Gastrocnemius medialis (tissue), 4 donors: Measurements from ENCODE around the gene COL4A6. TPM values are rescaled to one million over a fixed set of nuclear protein-coding genes. Genes with fewer than 3 reads are reported as not detected.

Source experiments
- ATAC-seq, 2 donors: fragments of 150-250 bp; one replicate each; pipeline ENCODE4 v1.9.1; 2016
- DNase-seq, 2 donors: peaks; one replicate each; pipeline ENCODE4 v3.0.0-alpha.2; 2019
- H3K27ac ChIP-seq, 4 donors: fragments of 200-600 bp; sonication (generic); 1 replicate in 1 of 4; 2 replicates in 3 of 4; pipeline ENCODE4 v1.5.1; 2016 to 2018; ENCODE audit warnings: mild to moderate bottlenecking in 2 of 4, moderate library complexity in 1 of 4
- H3K27me3 ChIP-seq, 3 donors: fragments of 200-600 bp; sonication (generic) in 2 of 3; 1 replicate in 1 of 3; 2 replicates in 2 of 3; pipeline versions ENCODE4 v1.5.1 to v1.6.0; 2016 to 2019; ENCODE audit warnings: mild to moderate bottlenecking in 1 of 3, moderate library complexity in 1 of 3
- H3K36me3 ChIP-seq, 2 donors: fragments of 200-600 bp; sonication (generic) in 1 of 2; one replicate each; pipeline ENCODE4 v1.5.1; 2017 to 2018
- H3K4me1 ChIP-seq, 2 donors: fragments of 200-600 bp; sonication (generic) in 1 of 2; one replicate each; pipeline ENCODE4 v1.5.1; 2016 to 2017; ENCODE audit warnings: mild to moderate bottlenecking in 2 of 2
- H3K4me3 ChIP-seq, 4 donors: fragments of 200-600 bp; sonication (generic) in 3 of 4; 1 replicate in 1 of 4; 2 replicates in 3 of 4; pipeline ENCODE4 v1.5.1; 2016 to 2019; ENCODE audit warnings: mild to moderate bottlenecking in 2 of 4
- H3K9me3 ChIP-seq, 3 donors: fragments of 200-600 bp; sonication (generic) in 2 of 3; 1 replicate in 1 of 3; 2 replicates in 2 of 3; pipeline ENCODE4 v1.5.1; 2016 to 2019
- CTCF ChIP-seq, 5 experiments: fragments of 450-650 bp in 3 of 5; fragments of 200-600 bp in 2 of 5; sonication (generic) in 2 of 5; IDR thresholded peaks in 4 of 5; conservative IDR thresholded peaks in 1 of 5; 1 replicate in 4 of 5; 2 replicates in 1 of 5; pipeline ENCODE4 v1.5.1; 2016 to 2019; ENCODE audit warnings: antibody characterized with exemption in 5 of 5, mild to moderate bottlenecking in 3 of 5, moderate library complexity in 3 of 5
- POLR2A ChIP-seq, 2 donors: fragments of 450-650 bp; IDR thresholded peaks; one replicate each; pipeline ENCODE4 v1.6.1; 2017; ENCODE audit warnings: antibody characterized with exemption in 2 of 2, mild to moderate bottlenecking in 2 of 2, moderate library complexity in 2 of 2
- in situ Hi-C, 4 donors: fragments of 200-750 bp; cut with MboI; loops; one replicate each; pipeline versions ENCODE4 v1.15.0 to v1.8.0; 2017; ENCODE audit warnings: low sequenced_read_pairs in 4 of 4
- intact Hi-C: fragments of 100-400 bp; cut with DNase I; formaldehyde crosslinking; loops from one replicate; pipeline ENCODE4 v1.15.1; 2023; ENCODE audit warnings: low total_unique reads
- total RNA-seq, 4 donors: library from RNA; depleted of rRNA; stranded (reverse); fragments of >200 nt; gene quantifications; one replicate each; pipeline versions ENCODE4 v1.1.0 to v1.2.3, GENCODE V29; 2016

Gene COL4A6
- total RNA-seq, 4 donors from 2014 or later: 0.42 to 1.4 (median 0.81) TPM

- no peaks in the 10 kb centered on the region for H3K9me3 ChIP-seq
- H3K27me3 ChIP-seq: no peaks in the 10 kb centered on the region
- intact Hi-C loops (loop anchor here (10.0 kb wide), 1 partner anchor 1388 kb away; no protein-coding TSS in a partner anchor), in situ Hi-C loops (loop anchor here in 1 of 4 donors (25.0 kb wide), 1 partner anchor 321 kb away; no protein-coding TSS in a partner anchor)
- H3K27ac ChIP-seq: no peak overlapping the region
- DNase-seq (no peak), ATAC-seq (no peak)
- no peaks in the 10 kb centered on the region for H3K4me1 ChIP-seq
- no peak overlapping the region for H3K4me3 ChIP-seq
- no peaks in the 10 kb centered on the region for H3K36me3 ChIP-seq
- TF ChIP-seq CTCF (IDR thresholded peaks at IDR 0.05 in 4 of 5, conservative IDR thresholded peaks at IDR 0.05 in 1 of 5): no peak
- TF ChIP-seq POLR2A (IDR thresholded peaks at IDR 0.05): no peak
Measured at GRCh38 chrX:108216405-108216804, 221.8 kb downstream of the COL4A6 start.

GRCh38 chrX:108211301-108211700, 226.9 kb downstream of the COL4A6 start:
- ATAC-seq (no peak), DNase-seq (no peak)
- H3K4me3 ChIP-seq: no peak overlapping the region
- no peaks in the 10 kb centered on the region for H3K4me1 ChIP-seq
- H3K9me3 ChIP-seq: no peaks in the 10 kb centered on the region
- no peak overlapping the region for H3K27ac ChIP-seq
- TF ChIP-seq CTCF (IDR thresholded peaks at IDR 0.05 in 4 of 5, conservative IDR thresholded peaks at IDR 0.05 in 1 of 5): no peak
- TF ChIP-seq POLR2A (IDR thresholded peaks at IDR 0.05): no peak
- in situ Hi-C loops (loop anchor here in 1 of 4 donors (25.0 kb wide), 1 partner anchor 326 kb away; no protein-coding TSS in a partner anchor), intact Hi-C loops (loop anchor here (10.0 kb wide), 1 partner anchor 1394 kb away; no protein-coding TSS in a partner anchor)
- H3K27me3 ChIP-seq: no peaks in the 10 kb centered on the region
- H3K36me3 ChIP-seq: no peaks in the 10 kb centered on the region

DNA sequence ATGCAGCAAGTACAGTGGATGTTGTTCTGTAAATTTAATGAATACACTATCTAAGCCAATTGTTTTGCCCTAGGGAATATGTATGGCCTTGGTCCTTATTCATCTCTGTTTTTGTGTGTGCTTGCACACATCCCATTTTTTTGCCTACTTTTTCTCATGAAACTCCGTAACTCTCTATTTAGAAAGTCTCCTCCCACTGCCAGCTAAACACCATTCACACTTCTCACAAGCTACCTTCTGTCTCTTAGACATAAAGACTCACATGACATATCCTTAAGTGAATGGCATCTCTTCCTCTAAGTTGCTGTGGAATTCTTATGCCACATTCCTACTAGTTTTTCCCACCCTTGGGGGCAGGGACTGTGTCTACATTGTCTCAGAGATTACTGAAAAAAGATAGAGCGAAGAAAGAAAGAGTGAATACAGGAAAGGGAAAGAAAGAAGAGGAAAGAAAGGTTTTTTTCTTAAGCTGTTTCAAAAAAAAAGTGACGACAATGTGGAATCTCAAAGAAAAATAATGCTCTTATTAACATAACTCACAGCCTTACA, 229.1 kb downstream of the COL4A6 start:
- Histone ChIP-seq H3K9me3 (no peaks in the 10 kb centered on the region), H3K4me3 (no peak overlapping the region), H3K27ac (no peak overlapping the region), H3K36me3 (no peaks in the 10 kb centered on the region), H3K4me1 (no peaks in the 10 kb centered on the region), H3K27me3 (no peaks in the 10 kb centered on the region)
- ATAC-seq (no peak), DNase-seq (no peak)
- in situ Hi-C loops: loop anchor here in 1 of 4 donors (25.0 kb wide), 1 partner anchor 328 kb away; no protein-coding TSS in a partner anchor
- no peak for TF ChIP-seq CTCF (IDR thresholded peaks at IDR 0.05 in 4 of 5, conservative IDR thresholded peaks at IDR 0.05 in 1 of 5)
- TF ChIP-seq POLR2A (IDR thresholded peaks at IDR 0.05): no peak
- intact Hi-C loops: no loop called here

GRCh38 chrX:108203540-108203939, 234.7 kb downstream of the COL4A6 start:
- Histone ChIP-seq H3K4me1 (no peaks in the 10 kb centered on the region), H3K4me3 (no peak overlapping the region), H3K27me3 (peaks cover 0 to 4% (median 3%) of the 10 kb centered on the region in 3 donors), H3K9me3 (no peaks in the 10 kb centered on the region), H3K27ac (no peak overlapping the region), H3K36me3 (no peaks in the 10 kb centered on the region)
- no peak for ATAC-seq
- intact Hi-C loops (no loop called here), in situ Hi-C loops (loop anchor here in 1 of 4 donors (25.0 kb wide), 1 partner anchor 334 kb away; no protein-coding TSS in a partner anchor)
- TF ChIP-seq POLR2A (IDR thresholded peaks at IDR 0.05) (no peak), CTCF (IDR thresholded peaks at IDR 0.05 in 4 of 5, conservative IDR thresholded peaks at IDR 0.05 in 1 of 5) (no peak)
- no peak for DNase-seq
